ENCODE results near the gene KRT81. TPM values are rescaled to one million over a fixed set of nuclear protein-coding genes. Genes with fewer than 3 reads are reported as not detected.

The KRT81 gene
- total RNA-seq, 1 donor from 2014 or later: not detected

- Mint-ChIP-seq H3K27me3 (ENCODE audit: unreplicated experiment) (peaks cover 3% of the 10 kb centered on the region), H3K4me1 (ENCODE audit: unreplicated experiment) (no peaks in the 10 kb centered on the region), H3K36me3 (ENCODE audit: low read depth, unreplicated experiment) (no peaks in the 10 kb centered on the region), H3K9me3 (ENCODE audit: unreplicated experiment) (no peaks in the 10 kb centered on the region), H3K4me3 (ENCODE audit: unreplicated experiment) (no peak overlapping the region), H3K27ac (ENCODE audit: unreplicated experiment) (no peak overlapping the region)
- no peak for DNase-seq (ENCODE audit: low spot score)
- no peak for TF ChIP-seq CTCF (IDR thresholded peaks at IDR 0.05; ENCODE audit: unreplicated experiment)
Observed at GRCh38 chr12:52285851-52286530, 5.3 kb downstream of the KRT81 start.

- TF ChIP-seq CTCF (IDR thresholded peaks at IDR 0.05; ENCODE audit: unreplicated experiment): no peak
- H3K4me1 Mint-ChIP-seq (ENCODE audit: unreplicated experiment): no peaks in the 10 kb centered on the region
- H3K4me3 Mint-ChIP-seq (ENCODE audit: unreplicated experiment): no peak overlapping the region
- H3K36me3 Mint-ChIP-seq (ENCODE audit: low read depth, unreplicated experiment): no peaks in the 10 kb centered on the region
- no peak for DNase-seq (ENCODE audit: low spot score)
- no peak overlapping the region for H3K27ac Mint-ChIP-seq (ENCODE audit: unreplicated experiment)
- H3K9me3 Mint-ChIP-seq (ENCODE audit: unreplicated experiment): no peaks in the 10 kb centered on the region
- peaks cover 3% of the 10 kb centered on the region for H3K27me3 Mint-ChIP-seq (ENCODE audit: unreplicated experiment)
Observed at GRCh38 chr12:52285172-52285745, 6.1 kb downstream of the KRT81 start.

GRCh38 chr12:52284562-52285171 lies 6.7 kb downstream of the KRT81 start:
- TF ChIP-seq CTCF (IDR thresholded peaks at IDR 0.05; ENCODE audit: unreplicated experiment): no peak
- H3K9me3 Mint-ChIP-seq (ENCODE audit: unreplicated experiment): no peaks in the 10 kb centered on the region
- H3K4me3 Mint-ChIP-seq (ENCODE audit: unreplicated experiment): no peak overlapping the region
- H3K27ac Mint-ChIP-seq (ENCODE audit: unreplicated experiment): no peak overlapping the region
- no peak for DNase-seq (ENCODE audit: low spot score)
- peaks cover 5% of the 10 kb centered on the region for H3K27me3 Mint-ChIP-seq (ENCODE audit: unreplicated experiment)
- H3K36me3 Mint-ChIP-seq (ENCODE audit: low read depth, unreplicated experiment): no peaks in the 10 kb centered on the region
- no peaks in the 10 kb centered on the region for H3K4me1 Mint-ChIP-seq (ENCODE audit: unreplicated experiment)

GRCh38 chr12:52280796-52281560 lies 10.4 kb downstream of the KRT81 start:
- TF ChIP-seq CTCF (IDR thresholded peaks at IDR 0.05; ENCODE audit: unreplicated experiment): no peak
- H3K27me3 Mint-ChIP-seq (ENCODE audit: unreplicated experiment): peaks cover 10% of the 10 kb centered on the region
- H3K27ac Mint-ChIP-seq (ENCODE audit: unreplicated experiment): no peak overlapping the region
- H3K4me3 Mint-ChIP-seq (ENCODE audit: unreplicated experiment): no peak overlapping the region
- DNase-seq (ENCODE audit: low spot score): no peak
- H3K4me1 Mint-ChIP-seq (ENCODE audit: unreplicated experiment): peaks cover 4% of the 10 kb centered on the region
- no peaks in the 10 kb centered on the region for H3K9me3 Mint-ChIP-seq (ENCODE audit: unreplicated experiment)
- H3K36me3 Mint-ChIP-seq (ENCODE audit: low read depth, unreplicated experiment): no peaks in the 10 kb centered on the region
